ENCODE measurements around the gene EGFR.

Gene EGFR

GRCh38 chr7:55237156-55237893 is 218.5 kb downstream of the EGFR start:
- H3K36me3 ChIP-seq: no peaks in the 10 kb centered on the region
- H3K27me3 ChIP-seq: no peaks in the 10 kb centered on the region
- H3K9me3 ChIP-seq (replicated peaks in 1 of 11): no peaks in the 10 kb centered on the region
- H3K9ac ChIP-seq: no peak overlapping the region
- H3K4me2 ChIP-seq: no peak overlapping the region
- TF ChIP-seq Cebpa-rat (IDR thresholded peaks at IDR 0.05): no peak
- H4K20me1 ChIP-seq: no peaks in the 10 kb centered on the region; a peak in 1 of 22 replicates
- no peak overlapping the region for H3K27ac ChIP-seq
- H3K4me3 ChIP-seq: no peak overlapping the region
- no peaks in the 10 kb centered on the region for H3K4me1 ChIP-seq

GRCh38 chr7:55239406-55239805 is 220.6 kb downstream of the EGFR start:
- Histone ChIP-seq H3K4me3 (no peak overlapping the region), H3K4me2 (no peak overlapping the region), H3K27me3 (no peaks in the 10 kb centered on the region), H3K4me1 (no peaks in the 10 kb centered on the region), H3K36me3 (no peaks in the 10 kb centered on the region), H3K9ac (no peak overlapping the region), H3K27ac (no peak overlapping the region), H3K9me3 (replicated peaks in 1 of 11) (no peaks in the 10 kb centered on the region), H4K20me1 (no peaks in the 10 kb centered on the region; a peak in 1 of 22 replicates)
- TF ChIP-seq Cebpa-rat (IDR thresholded peaks at IDR 0.05): no peak

GRCh38 chr7:55240418-55241142 is 221.8 kb downstream of the EGFR start:
- no peak overlapping the region for H3K27ac ChIP-seq
- H3K4me3 ChIP-seq: no peak overlapping the region
- no peak overlapping the region for H3K9ac ChIP-seq

GRCh38 chr7:55241958-55242357 is 223.1 kb downstream of the EGFR start:
- Histone ChIP-seq H3K9me3 (replicated peaks in 1 of 11) (no peaks in the 10 kb centered on the region), H3K4me1 (no peaks in the 10 kb centered on the region), H3K27me3 (no peaks in the 10 kb centered on the region), H3K4me2 (no peak overlapping the region), H3K27ac (no peak overlapping the region), H3K9ac (no peak overlapping the region), H4K20me1 (no peaks in the 10 kb centered on the region; a peak in 1 of 22 replicates), H3K4me3 (no peak overlapping the region), H3K36me3 (no peaks in the 10 kb centered on the region)
- no peak for TF ChIP-seq Cebpa-rat (IDR thresholded peaks at IDR 0.05)

More at GRCh38 chr7:55240418-55241142, 221.8 kb downstream of the EGFR start:
- no peak for TF ChIP-seq Cebpa-rat (IDR thresholded peaks at IDR 0.05)
- Histone ChIP-seq H4K20me1 (no peaks in the 10 kb centered on the region; a peak in 1 of 22 replicates), H3K36me3 (no peaks in the 10 kb centered on the region), H3K4me2 (no peak overlapping the region), H3K9me3 (replicated peaks in 1 of 11) (no peaks in the 10 kb centered on the region), H3K4me1 (no peaks in the 10 kb centered on the region), H3K27me3 (no peaks in the 10 kb centered on the region)

- Histone ChIP-seq H4K20me1 (no peaks in the 10 kb centered on the region), H3K4me1 (no peaks in the 10 kb centered on the region), H3K36me3 (no peaks in the 10 kb centered on the region), H3K9ac (no peak overlapping the region), H3K9me3 (replicated peaks in 1 of 11) (no peaks in the 10 kb centered on the region), H3K4me3 (no peak overlapping the region), H3K27me3 (no peaks in the 10 kb centered on the region), H3K27ac (no peak overlapping the region), H3K4me2 (no peak overlapping the region)
- TF ChIP-seq Cebpa-rat (IDR thresholded peaks at IDR 0.05): no peak
Observed at GRCh38 chr7:55242613-55243012, 223.8 kb downstream of the EGFR start.

- Histone ChIP-seq H3K9me3 (replicated peaks in 1 of 11) (no peaks in the 10 kb centered on the region), H3K4me2 (no peak overlapping the region), H3K4me1 (no peaks in the 10 kb centered on the region), H4K20me1 (no peaks in the 10 kb centered on the region), H3K36me3 (no peaks in the 10 kb centered on the region), H3K4me3 (no peak overlapping the region), H3K27me3 (no peaks in the 10 kb centered on the region), H3K9ac (no peak overlapping the region), H3K27ac (no peak overlapping the region)
- no peak for TF ChIP-seq Cebpa-rat (IDR thresholded peaks at IDR 0.05)
Observed at GRCh38 chr7:55244006-55244745, 225.4 kb downstream of the EGFR start.

- Histone ChIP-seq H3K9ac (no peak overlapping the region), H3K4me3 (no peak overlapping the region), H3K36me3 (no peaks in the 10 kb centered on the region), H3K9me3 (replicated peaks in 1 of 11) (no peaks in the 10 kb centered on the region), H3K4me2 (no peak overlapping the region), H3K4me1 (no peaks in the 10 kb centered on the region), H4K20me1 (no peaks in the 10 kb centered on the region), H3K27me3 (no peaks in the 10 kb centered on the region), H3K27ac (no peak overlapping the region)
- TF ChIP-seq Cebpa-rat (IDR thresholded peaks at IDR 0.05): no peak
Observed at GRCh38 chr7:55245271-55245723, 226.5 kb downstream of the EGFR start.

GRCh38 chr7:55246171-55246570 is 227.4 kb downstream of the EGFR start:
- Histone ChIP-seq H4K20me1 (no peaks in the 10 kb centered on the region), H3K27me3 (no peaks in the 10 kb centered on the region), H3K9me3 (replicated peaks in 1 of 11) (no peaks in the 10 kb centered on the region), H3K4me2 (no peak overlapping the region), H3K4me3 (no peak overlapping the region), H3K4me1 (no peaks in the 10 kb centered on the region), H3K27ac (no peak overlapping the region), H3K36me3 (no peaks in the 10 kb centered on the region), H3K9ac (no peak overlapping the region)
- TF ChIP-seq Cebpa-rat (IDR thresholded peaks at IDR 0.05): no peak

GRCh38 chr7:55247428-55247827 is 228.6 kb downstream of the EGFR start:
- TF ChIP-seq Cebpa-rat (IDR thresholded peaks at IDR 0.05): no peak
- no peak overlapping the region for H3K4me3 ChIP-seq
- H3K9ac ChIP-seq: no peak overlapping the region
- no peaks in the 10 kb centered on the region for H3K36me3 ChIP-seq
- H3K4me2 ChIP-seq: no peak overlapping the region
- peaks cover 0 to 11% (median 1%) of the 10 kb centered on the region in 11 experiments; a peak in 10 of 22 replicates for H3K27me3 ChIP-seq
- no peaks in the 10 kb centered on the region for H3K9me3 ChIP-seq (replicated peaks in 1 of 11)
- H4K20me1 ChIP-seq: no peaks in the 10 kb centered on the region
- H3K4me1 ChIP-seq: no peaks in the 10 kb centered on the region
- no peak overlapping the region for H3K27ac ChIP-seq

Data from BLaER1 treated with 17β-estradiol and CSF1 and Interleukin-3, amounts not matched to agents 10 nM and 100 nM (cell line).